Smooth muscle cell (in vitro differentiated cells): ENCODE measurements around the gene MAP2K5. TPM values are rescaled to one million over a fixed set of nuclear protein-coding genes. Genes with fewer than 3 reads are reported as not detected.
A peak's percentile ranks its signal among the peaks of the same experiment; 100 is the strongest.

Experiments used
- DNase-seq: peaks from one replicate; lab custom pipeline; 2025; ENCODE audit not compliant: unreplicated experiment; lab: John Stamatoyannopoulos, UW
- H2AFZ ChIP-seq: fragments of 200-600 bp; sonication (generic); 2 replicates; pipeline ENCODE4 v1.6.0; 2016; ENCODE audit warnings: antibody characterized with exemption, low read depth, mild to moderate bottlenecking
- H3F3A ChIP-seq: fragments of 200-600 bp; sonication (generic); 2 replicates; pipeline ENCODE4 v1.6.0; 2017; ENCODE audit warnings: antibody characterized with exemption, low read depth
- H3K27ac ChIP-seq: fragments of 200-600 bp; sonication (generic); 2 replicates; pipeline ENCODE4 v1.5.1; 2016; ENCODE audit warnings: low read depth, mild to moderate bottlenecking
- H3K27me3 ChIP-seq: fragments of 200-600 bp; sonication (generic); 2 replicates; pipeline ENCODE4 v1.6.1; 2016; ENCODE audit warnings: low read depth, mild to moderate bottlenecking
- H3K36me3 ChIP-seq: fragments of 200-600 bp; sonication (generic); 2 replicates; pipeline ENCODE4 v1.5.1; 2016; ENCODE audit warnings: low read depth
- H3K4me1 ChIP-seq: fragments of 200-600 bp; sonication (generic); 2 replicates; pipeline ENCODE4 v1.5.1; 2016; ENCODE audit warnings: low read depth
- H3K4me2 ChIP-seq: fragments of 200-600 bp; sonication (generic); 2 replicates; pipeline ENCODE4 v1.6.0; 2016; ENCODE audit warnings: mild to moderate bottlenecking
- H3K4me3 ChIP-seq: fragments of 200-600 bp; sonication (generic); 2 replicates; pipeline ENCODE4 v1.5.1; 2016; ENCODE audit warnings: mild to moderate bottlenecking
- H3K79me2 ChIP-seq: fragments of 200-600 bp; sonication (generic); 2 replicates; pipeline ENCODE4 v1.6.0; 2016; ENCODE audit warnings: low read depth, mild to moderate bottlenecking
- H3K9ac ChIP-seq: fragments of 200-600 bp; sonication (generic); 2 replicates; pipeline ENCODE4 v1.6.0; 2016; ENCODE audit warnings: low read depth
- H3K9me3 ChIP-seq: fragments of 200-600 bp; sonication (generic); replicated peaks from 2 replicates; pipeline ENCODE4 v1.5.1; 2016; ENCODE audit warnings: low read depth
- H4K20me1 ChIP-seq: fragments of 200-600 bp; sonication (generic); 2 replicates; pipeline ENCODE4 v1.6.0; 2016; ENCODE audit warnings: low read depth
- CTCF ChIP-seq: fragments of 200-600 bp; sonication (generic); IDR thresholded peaks from 2 replicates; pipeline ENCODE4 v1.5.1; 2017; ENCODE audit warnings: borderline replicate concordance, mild to moderate bottlenecking, antibody characterized with exemption; ENCODE audit not compliant: insufficient read depth, poor library complexity, severe bottlenecking
- WGBS: methylation state at CpG from one replicate; pipeline ENCODE4 v1.1.7; 2016; ENCODE audit warnings: low lambda C conversion rate; 5-methylcytosine and 5-hydroxymethylcytosine counted together
- polyA plus RNA-seq: library from polyadenylated mRNA; unstranded; fragments of >200 nt; fragmentation: Nextera tagmentation; extraction: Ambion mirVana; gene quantifications from 2 replicates; pipeline ENCODE4 v1.2.1, GENCODE V29; 2016
- total RNA-seq: library from RNA; depleted of rRNA; stranded (reverse); fragments of >200 nt; gene quantifications from 2 replicates; pipeline ENCODE4 v1.2.3, GENCODE V29; 2014

Gene MAP2K5
- total and polyA plus RNA-seq, 2 experiments from 2014 or later: 4.4 to 7.4 TPM

GRCh38 chr15:67843092-67843501 lies 300.6 kb downstream of the MAP2K5 start:
- peak overlapping the region; percentile 50 for H3K27ac ChIP-seq
- H3K79me2 ChIP-seq: no peaks in the 10 kb centered on the region
- no peak overlapping the region for H3K9ac ChIP-seq
- H3K4me3 ChIP-seq: no peak overlapping the region
- H4K20me1 ChIP-seq: no peaks in the 10 kb centered on the region
- TF ChIP-seq CTCF: no peak
- peaks cover 14% of the 10 kb centered on the region for H3F3A ChIP-seq
- H3K36me3 ChIP-seq: no peaks in the 10 kb centered on the region
- no peak overlapping the region for H2AFZ ChIP-seq
- H3K4me1 ChIP-seq: peaks cover 41% of the 10 kb centered on the region
- WGBS: 65% methylated on average over 7 of the region's 7 CpGs
- H3K27me3 ChIP-seq: no peaks in the 10 kb centered on the region
- no peaks in the 10 kb centered on the region for H3K9me3 ChIP-seq
- peak overlapping the region; percentile 55 for H3K4me2 ChIP-seq
- no peak for DNase-seq

- H3K4me2 ChIP-seq: peak overlapping the region; percentile 55
- peak overlapping the region; percentile 50 for H3K27ac ChIP-seq
- H3K79me2 ChIP-seq: no peaks in the 10 kb centered on the region
- no peaks in the 10 kb centered on the region for H4K20me1 ChIP-seq
- H3K9ac ChIP-seq: no peak overlapping the region
- peaks cover 38% of the 10 kb centered on the region for H3K4me1 ChIP-seq
- no peaks in the 10 kb centered on the region for H3K9me3 ChIP-seq
- no peak overlapping the region for H2AFZ ChIP-seq
- peaks cover 14% of the 10 kb centered on the region for H3F3A ChIP-seq
- no peaks in the 10 kb centered on the region for H3K27me3 ChIP-seq
- no peaks in the 10 kb centered on the region for H3K36me3 ChIP-seq
- H3K4me3 ChIP-seq: no peak overlapping the region
- TF ChIP-seq CTCF: no peak
- DNase-seq: no peak
- WGBS: 17% methylated on average over 7 of the region's 7 CpGs
Measured at GRCh38 chr15:67843571-67844387, 301.3 kb downstream of the MAP2K5 start.

- Histone ChIP-seq H3K4me2 (no peak overlapping the region), H4K20me1 (no peaks in the 10 kb centered on the region), H3K27me3 (no peaks in the 10 kb centered on the region), H3K27ac (no peak overlapping the region), H3K9me3 (no peaks in the 10 kb centered on the region), H3F3A (peaks cover 14% of the 10 kb centered on the region), H2AFZ (no peak overlapping the region), H3K4me3 (no peak overlapping the region), H3K79me2 (no peaks in the 10 kb centered on the region), H3K4me1 (peaks cover 31% of the 10 kb centered on the region), H3K36me3 (no peaks in the 10 kb centered on the region), H3K9ac (no peak overlapping the region)
- WGBS: 85% methylated on average over 5 of the region's 5 CpGs
- DNase-seq: no peak
- TF ChIP-seq CTCF: no peak
Measured at GRCh38 chr15:67845974-67846373, 303.5 kb downstream of the MAP2K5 start.

- no peak for DNase-seq
- Histone ChIP-seq H3K36me3 (no peaks in the 10 kb centered on the region), H3K27ac (no peak overlapping the region), H4K20me1 (no peaks in the 10 kb centered on the region), H3F3A (peaks cover 2% of the 10 kb centered on the region), H3K27me3 (no peaks in the 10 kb centered on the region), H3K79me2 (no peaks in the 10 kb centered on the region), H3K9ac (no peak overlapping the region), H3K4me1 (peaks cover 6% of the 10 kb centered on the region), H2AFZ (no peak overlapping the region), H3K4me2 (no peak overlapping the region), H3K4me3 (no peak overlapping the region), H3K9me3 (no peaks in the 10 kb centered on the region)
- TF ChIP-seq CTCF: no peak
- WGBS: 100% methylated on average over 1 of the region's 1 CpG
Measured at GRCh38 chr15:67849538-67849937, 307.0 kb downstream of the MAP2K5 start.
